NCI-H748 (cell line): Measurements from ENCODE around the gene SYNGR3.
"Not testable (repeated sequence)": the region's sequence is repeated elsewhere in the genome, so short reads cannot be mapped to it uniquely, and the experiment has no call there.

Source experiments
- DNase-seq: peaks from one replicate; lab custom pipeline; 2025; ENCODE audit not compliant: unreplicated experiment; lab: John Stamatoyannopoulos, UW

The SYNGR3 gene

GRCh38 chr16:1959269-1960039 lies 30.3 kb upstream of the SYNGR3 start, which contains the start of gene NDUFB10:
Gene NDUFB10, plus strand, starts transcription at chr16:1959538. Its CDS starts 87 bp downstream, at chr16:1959625.
- DNase-seq: peak; percentile 86

- DNase-seq: no peak
Measured at GRCh38 chr16:1960665-1961630, 28.8 kb upstream of the SYNGR3 start.

DNA sequence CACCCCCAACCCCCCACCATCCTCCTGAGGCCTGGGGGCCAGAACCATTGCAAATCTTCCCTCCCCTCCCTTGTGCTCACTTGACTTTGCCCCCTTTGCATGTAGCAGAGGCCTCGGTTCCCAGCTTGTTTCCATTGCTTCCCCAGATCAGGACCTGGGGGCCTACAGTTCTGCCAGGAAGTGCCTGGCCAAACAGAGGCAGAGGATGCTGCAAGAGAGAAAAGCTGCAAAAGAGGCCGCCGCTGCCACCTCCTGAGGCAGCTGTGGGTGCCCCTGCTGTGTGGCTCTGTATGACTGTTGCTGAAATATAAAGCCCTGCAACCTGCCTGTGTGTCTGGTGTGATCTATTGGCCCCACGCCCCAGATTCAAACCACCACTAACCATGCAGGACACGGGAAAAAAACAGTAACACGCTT lies 28.1 kb upstream of the SYNGR3 start:
- DNase-seq: no peak

DNA sequence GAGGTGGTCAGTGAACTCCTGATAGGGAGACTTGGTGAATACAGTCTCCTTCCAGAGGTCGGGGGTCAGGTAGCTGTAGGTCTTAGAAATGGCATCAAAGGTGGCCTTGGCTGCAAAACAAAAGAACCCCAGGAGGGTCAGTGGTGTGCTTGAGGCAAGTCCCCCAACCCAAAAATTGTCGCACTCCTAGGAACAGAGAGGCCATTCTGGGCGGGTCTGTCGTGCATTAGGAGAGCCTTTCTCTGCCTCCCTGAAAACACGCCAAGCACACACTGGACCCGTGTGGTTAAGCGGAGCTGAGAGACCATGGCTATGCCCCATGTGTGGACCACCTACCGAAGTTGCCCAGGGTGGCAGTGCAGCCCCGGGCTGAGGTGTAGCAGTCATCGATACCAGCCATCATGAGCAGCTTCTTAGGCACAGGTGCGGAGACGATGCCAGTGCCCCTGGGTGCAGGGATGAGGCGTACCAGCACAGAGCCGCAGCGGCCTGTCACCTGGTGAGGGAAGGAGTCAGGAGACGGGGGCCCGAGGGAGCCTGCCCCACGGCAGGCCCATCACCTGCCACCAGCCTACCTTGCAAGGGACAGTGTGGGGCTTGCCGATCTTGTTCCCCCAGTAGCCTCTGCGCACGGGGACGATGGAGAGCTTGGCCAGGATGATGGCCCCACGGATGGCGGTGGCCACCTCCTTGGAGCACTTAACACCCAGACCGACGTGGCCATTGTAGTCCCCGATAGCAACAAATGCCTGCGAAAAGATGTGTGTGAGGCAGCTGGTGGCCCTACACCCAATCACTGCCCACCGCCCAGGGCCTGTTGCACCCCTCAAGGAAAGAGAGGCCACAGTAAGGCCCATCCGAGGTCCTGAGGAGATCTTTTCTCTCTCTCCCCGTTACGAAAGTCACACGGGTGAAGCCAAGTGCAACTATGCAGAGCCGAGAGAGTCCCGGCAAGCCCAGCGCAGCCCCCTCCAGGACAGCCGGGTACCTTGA lies 27.3 kb upstream of the SYNGR3 start:
- not testable (repeated sequence) for DNase-seq

- DNase-seq: peak; percentile 46
Measured at GRCh38 chr16:1963806-1964505, 25.8 kb upstream of the SYNGR3 start.

GRCh38 chr16:1964506-1965395 lies 25.0 kb upstream of the SYNGR3 start, which contains the start of gene RPS2:
Gene RPS2, minus strand, starts transcription at chr16:1964826. Its CDS starts 201 bp downstream, at chr16:1964625.
- DNase-seq: peak; percentile 97

DNA sequence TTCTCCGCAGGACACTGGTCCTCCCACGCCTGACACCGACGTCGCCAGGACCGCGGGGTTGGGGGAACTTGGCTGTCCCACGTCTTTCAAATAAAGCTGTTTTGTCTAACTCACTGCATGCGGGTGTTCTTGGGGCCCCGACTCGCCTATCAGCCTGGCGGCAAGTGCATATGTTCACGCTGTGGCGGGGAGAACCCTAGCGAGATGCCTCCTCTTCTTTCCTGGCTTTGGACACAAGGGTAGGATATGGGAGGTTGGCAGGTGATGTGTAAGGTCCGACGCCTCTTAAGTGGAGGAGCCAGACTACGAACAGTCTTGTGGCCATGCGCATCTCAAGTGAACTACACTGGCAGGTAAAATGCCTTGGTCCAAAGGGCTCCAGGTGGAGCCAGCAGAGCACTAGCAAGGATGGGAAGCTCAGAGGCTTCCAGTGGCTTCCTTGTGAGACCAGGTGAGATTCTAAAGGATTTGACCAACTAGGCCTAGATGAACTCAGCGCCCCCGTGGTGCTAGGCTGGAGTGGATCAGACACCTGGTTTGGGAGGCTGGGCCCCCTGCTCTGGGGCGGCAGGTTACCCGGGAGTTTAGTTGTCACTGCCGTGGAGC lies 24.3 kb upstream of the SYNGR3 start:
- peak; percentile 7 for DNase-seq

- no peak for DNase-seq
Measured at GRCh38 chr16:1966460-1966859, 23.3 kb upstream of the SYNGR3 start, which contains the start of gene RNF151. Gene RNF151, plus strand, starts transcription at chr16:1966856. Its CDS starts 26 bp downstream, at chr16:1966882.

DNA sequence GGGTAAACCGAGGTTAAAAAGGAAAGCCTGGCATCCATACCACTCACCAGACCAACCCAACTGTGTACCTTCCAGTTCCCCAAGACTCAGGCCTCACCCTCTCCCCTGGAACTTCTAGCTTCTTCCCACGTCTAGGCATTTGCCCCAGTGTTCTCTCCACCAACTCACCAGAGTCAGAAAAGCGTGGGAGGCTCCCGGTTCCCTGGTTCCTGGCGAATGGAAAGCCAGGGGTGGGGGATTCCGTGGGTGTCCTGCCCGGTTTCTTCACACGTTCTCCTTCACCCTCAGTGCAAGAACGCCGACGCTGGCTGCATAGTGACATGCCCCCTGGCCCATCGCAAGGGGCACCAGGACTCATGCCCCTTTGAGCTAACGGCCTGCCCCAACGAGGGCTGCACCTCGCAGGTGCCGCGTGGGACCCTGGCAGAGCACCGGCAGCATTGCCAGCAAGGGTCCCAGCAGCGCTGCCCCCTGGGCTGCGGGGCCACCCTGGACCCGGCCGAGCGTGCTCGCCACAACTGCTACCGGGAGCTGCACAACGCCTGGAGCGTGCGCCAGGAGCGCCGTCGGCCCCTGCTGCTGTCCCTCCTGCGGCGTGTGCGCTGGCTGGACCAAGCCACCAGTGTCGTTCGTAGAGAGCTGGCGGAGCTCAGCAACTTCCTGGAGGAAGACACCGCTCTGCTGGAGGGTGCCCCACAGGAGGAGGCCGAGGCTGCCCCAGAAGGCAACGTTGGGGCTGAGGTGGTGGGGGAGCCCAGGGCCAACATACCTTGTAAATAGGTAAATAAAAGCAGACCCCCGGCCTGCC lies 21.4 kb upstream of the SYNGR3 start:
- DNase-seq: no peak

GRCh38 chr16:1971796-1972489 lies 17.8 kb upstream of the SYNGR3 start, which contains the start of gene TBL3:
Gene TBL3, plus strand, starts transcription at chr16:1972053. Its CDS starts 112 bp downstream, at chr16:1972165.
- peak; percentile 91 for DNase-seq

DNA sequence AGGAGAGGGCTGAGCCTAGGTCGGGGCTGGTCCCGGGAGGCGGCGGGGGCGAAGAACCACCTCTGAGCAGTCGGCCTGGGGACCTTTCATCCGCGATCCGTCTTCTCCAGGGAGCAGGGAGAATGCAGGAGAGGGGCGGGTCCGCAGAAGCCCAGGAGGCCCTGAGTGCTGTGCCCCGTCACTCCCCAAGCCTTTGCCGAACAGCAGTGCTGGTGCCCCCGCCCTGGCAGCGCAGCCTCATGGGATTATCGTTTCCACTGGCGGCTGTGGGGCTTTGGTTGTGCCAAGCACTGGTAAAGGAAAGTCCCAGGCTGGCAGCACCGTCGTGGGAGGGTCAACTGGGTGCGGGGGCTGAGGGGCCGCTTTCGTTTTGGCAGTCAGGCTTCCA lies 17.3 kb upstream of the SYNGR3 start:
- no peak for DNase-seq

GRCh38 chr16:1973461-1974156 lies 16.2 kb upstream of the SYNGR3 start:
- no peak for DNase-seq

DNA sequence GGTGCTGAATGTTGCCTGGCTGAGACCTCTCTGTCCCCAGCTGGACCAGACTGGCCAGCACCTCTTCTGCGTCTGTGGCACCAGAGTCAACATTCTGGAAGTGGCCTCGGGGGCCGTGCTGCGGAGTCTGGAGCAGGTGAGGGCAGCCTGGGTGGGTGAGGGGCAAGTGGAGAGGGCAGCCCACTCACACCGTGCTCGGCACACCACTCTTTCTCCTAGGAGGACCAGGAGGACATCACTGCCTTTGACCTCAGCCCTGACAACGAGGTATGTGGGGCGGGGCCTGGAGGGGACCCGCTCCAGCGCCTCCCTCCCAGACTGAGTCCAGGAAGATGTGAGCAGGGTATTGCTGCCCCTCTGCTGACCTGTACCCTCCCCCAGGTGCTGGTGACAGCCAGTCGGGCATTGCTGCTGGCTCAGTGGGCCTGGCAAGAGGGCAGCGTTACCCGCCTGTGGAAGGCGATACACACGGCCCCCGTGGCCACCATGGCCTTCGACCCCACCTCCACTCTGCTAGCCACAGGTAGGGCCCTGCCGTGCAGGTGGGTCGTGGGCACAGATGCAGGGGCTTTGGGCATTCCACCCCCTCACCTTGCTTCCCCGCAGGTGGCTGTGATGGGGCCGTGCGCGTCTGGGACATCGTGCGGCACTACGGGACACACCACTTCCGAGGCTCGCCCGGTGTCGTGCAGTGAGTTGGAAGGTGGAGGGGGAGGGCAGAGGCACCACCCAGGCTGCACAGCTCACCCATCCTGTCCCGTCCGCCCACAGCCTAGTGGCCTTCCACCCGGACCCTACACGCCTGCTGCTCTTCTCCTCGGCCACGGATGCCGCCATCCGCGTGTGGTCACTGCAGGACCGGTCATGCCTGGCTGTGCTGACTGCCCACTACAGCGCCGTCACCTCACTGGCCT lies 15.4 kb upstream of the SYNGR3 start:
- DNase-seq: no peak

DNA sequence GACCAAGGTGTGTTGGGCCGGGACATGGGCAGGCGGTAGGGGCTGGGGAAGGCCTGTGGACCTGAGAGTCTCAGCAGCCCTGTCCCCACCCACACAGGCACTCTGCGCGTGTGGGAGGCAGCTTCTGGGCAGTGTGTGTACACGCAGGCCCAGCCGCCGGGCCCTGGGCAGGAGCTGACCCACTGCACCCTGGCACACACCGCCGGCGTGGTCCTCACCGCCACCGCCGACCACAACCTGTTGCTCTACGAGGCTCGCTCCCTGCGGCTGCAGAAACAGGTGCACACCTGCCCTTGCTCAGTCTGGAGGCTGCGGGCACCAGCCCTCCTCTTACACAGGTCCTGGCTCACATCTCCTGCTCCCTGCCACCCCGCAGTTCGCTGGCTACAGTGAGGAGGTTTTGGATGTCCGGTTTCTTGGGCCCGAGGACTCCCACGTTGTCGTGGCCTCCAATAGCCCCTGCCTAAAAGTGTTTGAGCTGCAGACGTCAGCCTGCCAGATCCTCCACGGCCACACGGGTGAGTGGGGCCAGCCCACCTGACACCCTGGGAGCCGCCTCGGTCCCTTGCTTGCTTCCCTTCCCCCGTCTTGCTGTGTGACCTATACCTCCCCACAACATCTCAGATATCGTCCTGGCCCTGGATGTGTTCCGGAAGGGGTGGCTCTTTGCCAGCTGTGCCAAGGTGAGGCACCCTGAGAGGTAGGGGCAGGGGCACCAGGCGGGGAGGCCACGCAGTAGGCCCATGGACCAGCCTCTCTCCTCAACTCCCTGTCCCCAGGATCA lies 14.1 kb upstream of the SYNGR3 start:
- no peak for DNase-seq

GRCh38 chr16:1976216-1976520 lies 13.6 kb upstream of the SYNGR3 start:
- no peak for DNase-seq
